ENCODE results near the gene CERK. TPM values are rescaled to one million over a fixed set of nuclear protein-coding genes. Genes with fewer than 3 reads are reported as not detected.

The CERK gene
- total and polyA plus RNA-seq, 4 donors, result 7.9 to 24.3 (median 10.2) TPM

GRCh38 chr22:46654927-46655595, 83.0 kb downstream of the CERK start:
- DNase-seq (ENCODE audit: low spot score), result no peak
- H3K27me3 ChIP-seq (ENCODE audit: control insufficient read depth in 4 of 4, insufficient read depth in 4 of 4, low read length in 3 of 4), result no peaks in the 10 kb centered on the region
- TF ChIP-seq RXRA (IDR thresholded peaks at IDR 0.05), result no peak
- no peak for TF ChIP-seq FOXA1 (IDR thresholded peaks at IDR 0.05)
- TF ChIP-seq RAD21 (IDR thresholded peaks at IDR 0.05), result no peak
- TF ChIP-seq HNF4A (conservative IDR thresholded peaks at IDR 0.05), result no peak
- no peak for TF ChIP-seq JUND (IDR thresholded peaks at IDR 0.05)
- TF ChIP-seq ATF3 (IDR thresholded peaks at IDR 0.05), result no peak
- TF ChIP-seq GABPA (IDR thresholded peaks at IDR 0.05 in 1 of 2, conservative IDR thresholded peaks at IDR 0.05 in 1 of 2), result no peak
- TF ChIP-seq HNF4G (IDR thresholded peaks at IDR 0.05), result no peak
- TF ChIP-seq TAF1 (conservative IDR thresholded peaks at IDR 0.05), result no peak
- no peak for TF ChIP-seq MAX (IDR thresholded peaks at IDR 0.05)
- TF ChIP-seq CTCF (IDR thresholded peaks at IDR 0.05; ENCODE audit: low read depth, low read length, missing input control), result no peak
- TF ChIP-seq EGR1 (IDR thresholded peaks at IDR 0.05; ENCODE audit: low read depth in 2 of 2), result no peak
- TF ChIP-seq SP1 (IDR thresholded peaks at IDR 0.05), result no peak
- no peak for TF ChIP-seq FOXA2 (IDR thresholded peaks at IDR 0.05)
- no peak for TF ChIP-seq REST (IDR thresholded peaks at IDR 0.05)
- TF ChIP-seq YY1 (IDR thresholded peaks at IDR 0.05), result no peak
- TF ChIP-seq ZBTB33 (IDR thresholded peaks at IDR 0.05), result no peak
- TF ChIP-seq NR2F2 (IDR thresholded peaks at IDR 0.05), result no peak
- H3K36me3 ChIP-seq (ENCODE audit: control insufficient read depth in 4 of 4, insufficient read depth in 3 of 4, low read depth in 1 of 4, low read length in 3 of 4), result no peaks in the 10 kb centered on the region
- no peaks in the 10 kb centered on the region for H3K9me3 ChIP-seq (ENCODE audit: control insufficient read depth in 4 of 4, low read length in 3 of 4)
- H3K4me3 ChIP-seq (ENCODE audit: low read depth in 1 of 3, low read length in 3 of 3), result no peak overlapping the region
- H3K4me1 ChIP-seq (ENCODE audit: control insufficient read depth in 4 of 4, insufficient read depth in 4 of 4, low read length in 3 of 4), result peaks cover 24 to 76% (median 44%) of the 10 kb centered on the region in 4 donors
- H3K9ac ChIP-seq (ENCODE audit: low read depth in 1 of 2, low read length in 2 of 2), result no peak overlapping the region
- H3K27ac ChIP-seq (ENCODE audit: low read depth in 1 of 2, low read length in 2 of 2), result no peak overlapping the region
- 92% methylated on average over 14 of the region's 14 CpGs for WGBS
